Ovary (tissue), 3 donors: ENCODE data around the gene TBR1.

Experiments used
- CTCF ChIP-seq, 3 donors: fragments of 450-650 bp in 2 of 3; fragments of 200-600 bp in 1 of 3; IDR thresholded peaks; one replicate each; pipeline versions ENCODE4 v1.5.1 to v1.8.0; 2016 to 2022; ENCODE audit warnings: antibody characterized with exemption in 3 of 3, mild to moderate bottlenecking in 1 of 3
- EP300 ChIP-seq: sonication (generic); formaldehyde crosslinking; IDR thresholded peaks from one replicate; pipeline ENCODE4 v1.6.1; 2017; ENCODE audit warnings: antibody characterized with exemption
- POLR2A ChIP-seq: fragments of 450-650 bp; IDR thresholded peaks from one replicate; pipeline ENCODE4 v1.6.1; 2017; ENCODE audit warnings: antibody characterized with exemption, mild to moderate bottlenecking, moderate library complexity
- donor health status: DM: no; HTN: no; CAD: no.

- TF ChIP-seq CTCF (IDR thresholded peaks at IDR 0.05), result no peak
- TF ChIP-seq POLR2A, result no peak
- TF ChIP-seq EP300, result no peak
These were observed at the start of gene TBR1 for GRCh38 chr2:161415987-161416707.
